Astrocyte (in vitro differentiated cells and primary cell): Measurements from ENCODE around the gene TUBGCP4. TPM values are rescaled to one million over a fixed set of nuclear protein-coding genes. Genes with fewer than 3 reads are reported as not detected.

Source experiments
- DNase-seq: peaks from one replicate; pipeline ENCODE4 v3.0.0-alpha.2; 2010; ENCODE audit warnings: low read depth
- FAIRE-seq: peaks from 2 replicates; lab custom pipeline; 2011; peaks lifted over from hg19 to GRCh38; lab: Jason Lieb, UNC
- H2AFZ ChIP-seq: 2 replicates; pipeline ENCODE4 v1.6.0; 2012; ENCODE audit warnings: low read depth, low read length, inconsistent platforms
- H3K27ac ChIP-seq: 2 replicates; pipeline ENCODE4 v1.5.1; 2011; ENCODE audit warnings: low read depth, low read length, inconsistent platforms
- H3K27me3 ChIP-seq: 2 replicates; pipeline ENCODE4 v1.6.0; 2011; ENCODE audit warnings: low read length, inconsistent platforms; ENCODE audit not compliant: insufficient read depth
- H3K36me3 ChIP-seq: 2 replicates; pipeline ENCODE4 v1.5.1; 2011; ENCODE audit warnings: low read length, inconsistent platforms; ENCODE audit not compliant: insufficient read depth
- H3K4me1 ChIP-seq: 2 replicates; pipeline ENCODE4 v1.5.1; 2011; ENCODE audit warnings: low read length, inconsistent platforms; ENCODE audit not compliant: insufficient read depth
- H3K4me2 ChIP-seq: 2 replicates; pipeline ENCODE4 v1.6.0; 2012; ENCODE audit warnings: low read length, inconsistent platforms
- H3K4me3 ChIP-seq: 2 replicates; pipeline ENCODE4 v1.5.1; 2011; ENCODE audit warnings: low read depth, mild to moderate bottlenecking, low read length, inconsistent platforms; ENCODE audit not compliant: insufficient read depth
- H3K79me2 ChIP-seq: 2 replicates; pipeline ENCODE4 v1.6.0; 2012; ENCODE audit warnings: mild to moderate bottlenecking, low read length, inconsistent platforms; ENCODE audit not compliant: insufficient read depth
- H3K9ac ChIP-seq: 2 replicates; pipeline ENCODE4 v1.6.0; 2012; ENCODE audit warnings: mild to moderate bottlenecking, low read length, inconsistent platforms
- H3K9me3 ChIP-seq: 2 replicates; pipeline ENCODE4 v1.5.1; 2012; ENCODE audit warnings: low read depth, mild to moderate bottlenecking, low read length, inconsistent platforms; ENCODE audit not compliant: insufficient read depth
- H4K20me1 ChIP-seq: 2 replicates; pipeline ENCODE4 v1.6.0; 2012; ENCODE audit warnings: low read length, inconsistent platforms; ENCODE audit not compliant: insufficient read depth
- H3K27ac Mint-ChIP-seq: one replicate; pipeline ENCODE4 v1.8.0; 2021; ENCODE audit warnings: mild to moderate bottlenecking, mixed read lengths; ENCODE audit not compliant: unreplicated experiment
- H3K27me3 Mint-ChIP-seq: one replicate; pipeline ENCODE4 v1.8.0; 2021; ENCODE audit warnings: low read depth, mixed read lengths; ENCODE audit not compliant: unreplicated experiment
- H3K36me3 Mint-ChIP-seq: one replicate; pipeline ENCODE4 v1.8.0; 2021; ENCODE audit warnings: low read depth, mixed read lengths; ENCODE audit not compliant: unreplicated experiment
- H3K4me1 Mint-ChIP-seq: one replicate; pipeline ENCODE4 v1.8.0; 2021; ENCODE audit warnings: low read depth, mixed read lengths; ENCODE audit not compliant: unreplicated experiment
- H3K4me3 Mint-ChIP-seq: one replicate; pipeline ENCODE4 v1.8.0; 2021; ENCODE audit warnings: mild to moderate bottlenecking, moderate library complexity, mixed read lengths; ENCODE audit not compliant: unreplicated experiment
- H3K9me3 Mint-ChIP-seq: one replicate; pipeline ENCODE4 v1.8.0; 2021; ENCODE audit warnings: mild to moderate bottlenecking, mixed read lengths; ENCODE audit not compliant: unreplicated experiment
- CTCF ChIP-seq: IDR thresholded peaks from 2 replicates; pipeline ENCODE4 v1.5.1; 2011; ENCODE audit warnings: low read depth, mild to moderate bottlenecking, inconsistent platforms, low read length, moderate library complexity; ENCODE audit not compliant: insufficient read depth
- EZH2 ChIP-seq: IDR thresholded peaks from 2 replicates; pipeline ENCODE4 v1.6.1; 2012; ENCODE audit warnings: mild to moderate bottlenecking, low read length, inconsistent platforms; ENCODE audit not compliant: insufficient read depth
- total RNA-seq: library from RNA; stranded (reverse); gene quantifications from 2 replicates; pipeline ENCODE4 v1.2.1, GENCODE V29; 2021

The TUBGCP4 gene
- total RNA-seq, 1 donor from 2014 or later = 12.0 TPM

DNA sequence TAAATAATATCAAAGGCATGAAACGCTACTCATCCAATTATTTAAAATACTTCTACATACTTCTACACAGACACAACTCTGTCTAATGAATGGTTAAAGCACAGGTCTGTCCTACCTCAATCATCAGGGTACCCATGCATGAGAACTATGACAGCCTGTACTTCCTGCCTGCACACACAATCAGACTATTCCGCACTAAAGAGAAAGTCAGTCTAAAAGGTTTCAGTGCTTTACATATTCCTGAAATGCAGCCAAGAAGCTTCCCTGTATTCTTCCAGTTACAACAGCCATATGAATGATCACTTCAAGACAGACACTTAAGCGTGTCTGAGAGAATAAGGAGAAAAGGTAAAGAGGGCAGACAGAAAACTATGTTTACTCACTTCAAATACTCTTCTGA is 58.8 kb downstream of the TUBGCP4 start:
- H3K4me2 ChIP-seq = no peak overlapping the region
- H3K27ac ChIP-seq = no peak overlapping the region
- H3K9ac ChIP-seq = no peak overlapping the region
- no peaks in the 10 kb centered on the region for H3K9me3 Mint-ChIP-seq
- H3K4me1 Mint-ChIP-seq = peaks cover 23% of the 10 kb centered on the region
- H2AFZ ChIP-seq = no peak overlapping the region
- H3K79me2 ChIP-seq = no peaks in the 10 kb centered on the region
- H3K36me3 Mint-ChIP-seq = peaks cover 33% of the 10 kb centered on the region
- H3K9me3 ChIP-seq = no peaks in the 10 kb centered on the region
- no peak overlapping the region for H3K27ac Mint-ChIP-seq
- H3K4me3 Mint-ChIP-seq = no peak overlapping the region
- FAIRE-seq = no peak
- no peak overlapping the region for H3K4me3 ChIP-seq
- TF ChIP-seq EZH2 = no peak
- TF ChIP-seq CTCF = no peak
- no peaks in the 10 kb centered on the region for H3K27me3 ChIP-seq
- no peak for DNase-seq
- H3K36me3 ChIP-seq = peaks cover 24% of the 10 kb centered on the region
- H4K20me1 ChIP-seq = peaks cover 9% of the 10 kb centered on the region
- H3K4me1 ChIP-seq = no peaks in the 10 kb centered on the region
- no peaks in the 10 kb centered on the region for H3K27me3 Mint-ChIP-seq

DNA sequence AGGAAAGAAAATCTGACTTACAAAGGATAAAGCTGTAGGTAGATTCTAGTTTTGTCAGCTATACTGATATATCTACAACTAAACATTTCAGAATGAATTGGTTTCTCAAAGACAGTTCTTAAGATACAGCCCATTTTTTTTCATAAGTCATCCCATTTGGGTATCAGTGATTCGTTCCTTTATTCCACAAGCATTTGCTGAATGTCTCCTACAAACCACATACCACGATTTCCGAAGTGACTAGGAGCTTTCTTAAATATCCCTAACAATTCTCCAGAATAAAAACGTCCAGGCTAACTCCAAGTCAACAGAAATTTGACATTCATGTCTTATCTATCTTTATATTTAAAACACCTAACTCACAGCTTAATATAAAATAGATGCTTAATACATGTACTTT is 62.3 kb downstream of the TUBGCP4 start:
- Mint-ChIP-seq H3K4me3 (no peak overlapping the region), H3K36me3 (peaks cover 25% of the 10 kb centered on the region), H3K27me3 (no peaks in the 10 kb centered on the region), H3K27ac (peak overlapping the region; percentile 48), H3K9me3 (no peaks in the 10 kb centered on the region), H3K4me1 (peaks cover 25% of the 10 kb centered on the region)
- no peaks in the 10 kb centered on the region for H3K79me2 ChIP-seq
- peaks cover 10% of the 10 kb centered on the region for H4K20me1 ChIP-seq
- no peak overlapping the region for H3K4me3 ChIP-seq
- no peaks in the 10 kb centered on the region for H3K27me3 ChIP-seq
- no peaks in the 10 kb centered on the region for H3K9me3 ChIP-seq
- peaks cover 23% of the 10 kb centered on the region for H3K36me3 ChIP-seq
- H3K27ac ChIP-seq = no peak overlapping the region
- TF ChIP-seq EZH2 = no peak
- TF ChIP-seq CTCF = no peak
- FAIRE-seq (no peak), DNase-seq (peak; percentile 82)
- no peak overlapping the region for H3K9ac ChIP-seq
- no peaks in the 10 kb centered on the region for H3K4me1 ChIP-seq
- H2AFZ ChIP-seq = no peak overlapping the region
- peak overlapping the region; percentile 4 for H3K4me2 ChIP-seq

DNA sequence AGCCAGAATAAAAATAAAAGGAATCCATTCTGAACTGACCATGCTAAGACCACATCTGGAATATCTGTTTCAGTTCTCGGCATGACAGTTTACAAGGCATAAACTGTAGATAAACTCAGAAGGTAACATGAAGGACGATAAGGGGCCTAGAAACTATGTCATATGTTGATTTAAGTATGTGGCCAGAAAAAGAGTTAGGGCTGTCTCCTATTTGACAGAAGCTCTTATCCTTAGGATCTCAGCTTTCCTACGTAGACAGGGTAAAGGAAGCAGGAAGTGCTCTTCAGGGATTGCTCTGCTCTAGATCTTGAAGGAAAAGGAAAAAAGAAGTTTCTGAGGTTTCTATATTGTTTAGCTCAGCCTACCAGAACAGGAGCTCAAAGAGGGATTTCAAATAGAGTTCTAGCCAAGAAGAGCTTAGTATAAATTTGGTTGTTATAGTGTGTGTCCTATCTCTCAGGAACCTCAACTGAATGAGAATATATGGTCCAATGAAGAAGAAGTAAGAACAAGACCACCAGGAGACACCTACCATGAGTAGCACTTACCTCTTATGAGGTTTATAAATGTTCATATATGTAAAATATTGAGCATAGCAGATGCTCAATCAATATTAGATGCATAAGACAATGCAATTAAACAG is 62.9 kb downstream of the TUBGCP4 start:
- H3K27me3 Mint-ChIP-seq = no peaks in the 10 kb centered on the region
- peak overlapping the region; percentile 83 for H3K27ac Mint-ChIP-seq
- no peak for DNase-seq
- H3K9me3 ChIP-seq = no peaks in the 10 kb centered on the region
- FAIRE-seq = no peak
- H3K36me3 Mint-ChIP-seq = peaks cover 26% of the 10 kb centered on the region
- no peak overlapping the region for H3K27ac ChIP-seq
- H3K9ac ChIP-seq = no peak overlapping the region
- peaks cover 10% of the 10 kb centered on the region for H4K20me1 ChIP-seq
- TF ChIP-seq CTCF (no peak), EZH2 (no peak)
- H3K4me1 Mint-ChIP-seq = peaks cover 25% of the 10 kb centered on the region
- no peaks in the 10 kb centered on the region for H3K79me2 ChIP-seq
- H3K9me3 Mint-ChIP-seq = no peaks in the 10 kb centered on the region
- H3K36me3 ChIP-seq = peaks cover 24% of the 10 kb centered on the region
- peak overlapping the region; percentile 4 for H3K4me2 ChIP-seq
- no peak overlapping the region for H2AFZ ChIP-seq
- H3K4me3 Mint-ChIP-seq = no peak overlapping the region
- H3K4me1 ChIP-seq = no peaks in the 10 kb centered on the region
- no peaks in the 10 kb centered on the region for H3K27me3 ChIP-seq
- H3K4me3 ChIP-seq = no peak overlapping the region
